H9 (cell line): Measurements from ENCODE around the gene COL4A6. TPM values are rescaled to one million over a fixed set of nuclear protein-coding genes. Genes with fewer than 3 reads are reported as not detected.

Experiments
- DNase-seq: peaks from one replicate; pipeline ENCODE4 v3.0.0-alpha.2; 2017
- H2AFZ ChIP-seq: one replicate; pipeline ENCODE4 v1.6.1; 2013; ENCODE audit warnings: mild to moderate bottlenecking, low read length, control low read depth, moderate library complexity
- H2AK5ac ChIP-seq: 2 replicates; pipeline ENCODE4 v1.6.1; 2013; ENCODE audit warnings: low read length, control low read depth, mixed read lengths; ENCODE audit not compliant: insufficient read length
- H2BK120ac ChIP-seq: one replicate; pipeline ENCODE4 v1.6.1; 2013; ENCODE audit warnings: low read depth, mild to moderate bottlenecking, low read length, control low read depth, inconsistent platforms; ENCODE audit not compliant: poor library complexity, severe bottlenecking
- H2BK12ac ChIP-seq: 2 replicates; pipeline ENCODE4 v1.6.1; 2013; ENCODE audit warnings: low read length, control low read depth, mixed read lengths, low read depth; ENCODE audit not compliant: insufficient read length
- H2BK15ac ChIP-seq: 2 replicates; pipeline ENCODE4 v1.6.1; 2013; ENCODE audit warnings: low read depth, low read length, control low read depth
- H2BK20ac ChIP-seq: one replicate; pipeline ENCODE4 v1.6.1; 2013; ENCODE audit warnings: low read depth, mild to moderate bottlenecking, low read length, control low read depth, inconsistent platforms; ENCODE audit not compliant: poor library complexity, severe bottlenecking
- H2BK5ac ChIP-seq: 2 replicates; pipeline ENCODE4 v1.6.1; 2013; ENCODE audit warnings: low read length, control low read depth, mixed read lengths; ENCODE audit not compliant: insufficient read length
- H3K14ac ChIP-seq: 2 replicates; pipeline ENCODE4 v1.6.1; 2013; ENCODE audit warnings: low read length, control low read depth; ENCODE audit not compliant: insufficient read depth
- H3K18ac ChIP-seq: 2 replicates; pipeline ENCODE4 v1.6.1; 2013; ENCODE audit warnings: low read depth, mild to moderate bottlenecking, mixed read lengths, low read length, control low read depth; ENCODE audit not compliant: insufficient read length
- H3K23ac ChIP-seq: 2 replicates; pipeline ENCODE4 v1.6.1; 2013; ENCODE audit warnings: low read length, control low read depth, mixed read lengths, low read depth; ENCODE audit not compliant: insufficient read length
- H3K23me2 ChIP-seq: 2 replicates; pipeline ENCODE4 v1.6.1; 2013; ENCODE audit warnings: low read depth, mild to moderate bottlenecking, mixed read lengths, low read length, control low read depth; ENCODE audit not compliant: insufficient read length, poor library complexity, severe bottlenecking
- H3K27ac ChIP-seq: 2 replicates; pipeline ENCODE4 v1.5.1; 2013; ENCODE audit warnings: low read length, control low read depth, mixed read lengths, low read depth; ENCODE audit not compliant: insufficient read length
- H3K27me3 ChIP-seq: 2 replicates; pipeline ENCODE4 v1.6.1; 2013; ENCODE audit warnings: low read length, control low read depth, inconsistent platforms; ENCODE audit not compliant: insufficient read depth
- H3K4ac ChIP-seq: 2 replicates; pipeline ENCODE4 v1.6.1; 2013; ENCODE audit warnings: low read depth, mild to moderate bottlenecking, control low read depth, inconsistent platforms, low read length, moderate library complexity
- H3K4me1 ChIP-seq: 2 replicates; pipeline ENCODE4 v1.6.1; 2013; ENCODE audit warnings: low read length, control low read depth, inconsistent platforms; ENCODE audit not compliant: insufficient read depth
- H3K4me2 ChIP-seq: 2 replicates; pipeline ENCODE4 v1.6.1; 2013; ENCODE audit warnings: low read length, control low read depth, mixed read lengths; ENCODE audit not compliant: insufficient read length, insufficient read depth
- H3K56ac ChIP-seq: 2 replicates; pipeline ENCODE4 v1.6.1; 2013; ENCODE audit warnings: low read depth, mild to moderate bottlenecking, mixed read lengths, low read length, control low read depth; ENCODE audit not compliant: insufficient read length
- H3K79me1 ChIP-seq: 2 replicates; pipeline ENCODE4 v1.6.1; 2013; ENCODE audit warnings: low read depth, mild to moderate bottlenecking, moderate library complexity, low read length, control low read depth, inconsistent platforms; ENCODE audit not compliant: insufficient read depth, poor library complexity, severe bottlenecking
- H3K79me2 ChIP-seq: 2 replicates; pipeline ENCODE4 v1.6.1; 2013; ENCODE audit warnings: low read length, control low read depth, inconsistent platforms; ENCODE audit not compliant: insufficient read depth
- H3K9ac ChIP-seq: 2 replicates; pipeline ENCODE4 v1.6.1; 2013; ENCODE audit warnings: low read length, control low read depth, mixed read lengths; ENCODE audit not compliant: insufficient read length; ENCODE audit errors: extremely low read depth
- H3K9me3 ChIP-seq: one replicate; pipeline ENCODE4 v1.6.1; 2013; ENCODE audit warnings: low read depth, low read length, inconsistent platforms; ENCODE audit not compliant: control insufficient read depth
- H3T11ph ChIP-seq: one replicate; pipeline ENCODE4 v1.6.1; 2013; ENCODE audit warnings: mild to moderate bottlenecking, low read length, control low read depth, inconsistent platforms
- H4K20me1 ChIP-seq: one replicate; pipeline ENCODE4 v1.6.1; 2013; ENCODE audit not compliant: control insufficient read depth, insufficient read length, insufficient read depth
- H4K5ac ChIP-seq: 2 replicates; pipeline ENCODE4 v1.6.1; 2013; ENCODE audit warnings: low read depth, mild to moderate bottlenecking, mixed read lengths, low read length, control low read depth; ENCODE audit not compliant: insufficient read length
- H4K8ac ChIP-seq: replicated peaks from 2 replicates; pipeline ENCODE4 v1.6.1; 2013; ENCODE audit warnings: low read length, control low read depth, mixed read lengths, low read depth; ENCODE audit not compliant: insufficient read length
- H4K91ac ChIP-seq: 2 replicates; pipeline ENCODE4 v1.6.1; 2013; ENCODE audit warnings: low read depth, mild to moderate bottlenecking, moderate library complexity, mixed read lengths, low read length, control low read depth; ENCODE audit not compliant: insufficient read length
- H3K27ac Mint-ChIP-seq, 3 experiments: 2 replicates in 2 of 3; 3 replicates in 1 of 3; pipeline ENCODE4 v1.8.0; 2020 to 2021; ENCODE audit warnings: mixed read lengths in 3 of 3, mild to moderate bottlenecking in 1 of 3, moderate library complexity in 1 of 3
- H3K27me3 Mint-ChIP-seq: 2 replicates; pipeline ENCODE4 v1.8.0; 2021; ENCODE audit warnings: low read depth, mild to moderate bottlenecking, moderate library complexity, mixed read lengths
- H3K36me3 Mint-ChIP-seq, 3 experiments: 2 replicates in 2 of 3; 3 replicates in 1 of 3; pipeline ENCODE4 v1.8.0; 2020 to 2021; ENCODE audit warnings: low read depth in 3 of 3, mixed read lengths in 3 of 3; ENCODE audit not compliant: insufficient read depth in 1 of 3
- H3K4me1 Mint-ChIP-seq, 2 experiments: 2 replicates each; pipeline ENCODE4 v1.8.0; 2020; ENCODE audit warnings: mixed read lengths in 2 of 2
- H3K4me3 Mint-ChIP-seq, 2 experiments: 2 replicates in 1 of 2; 3 replicates in 1 of 2; pipeline ENCODE4 v1.8.0; 2020 to 2021; ENCODE audit warnings: mild to moderate bottlenecking in 2 of 2, mixed read lengths in 2 of 2, moderate library complexity in 1 of 2
- H3K9me3 Mint-ChIP-seq, 2 experiments: 2 replicates in 1 of 2; 3 replicates in 1 of 2; pipeline ENCODE4 v1.8.0; 2020; ENCODE audit warnings: mild to moderate bottlenecking in 2 of 2, mixed read lengths in 2 of 2, moderate library complexity in 1 of 2
- CTCF ChIP-seq: fragments of 200-600 bp; sonication (generic); conservative IDR thresholded peaks from 3 replicates; pipeline ENCODE4 v1.8.0; 2021; ENCODE audit warnings: antibody characterized with exemption, mild to moderate bottlenecking
- WGBS: extraction: QIAGEN DNeasy Blood & Tissue Kit; methylation state at CpG from one replicate; pipeline ENCODE4 v1.1.7; 2013; ENCODE audit warnings: missing lambda C conversion rate, low lambda C conversion rate, mixed read lengths; ENCODE audit not compliant: insufficient read length; ENCODE audit errors: extremely low coverage; 5-methylcytosine and 5-hydroxymethylcytosine counted together
- total RNA-seq: library from RNA; stranded (reverse); gene quantifications from 2 replicates; pipeline ENCODE4 v1.2.1, GENCODE V29; 2021

The COL4A6 gene
- total RNA-seq, 1 experiment from 2014 or later = 16.7 TPM

GRCh38 chrX:108464604-108465003 lies 26.4 kb upstream of the COL4A6 start:
- Histone ChIP-seq H3K79me2 (no peaks in the 10 kb centered on the region; the same call in 1 of the 2 replicates), H3K4ac (no peak overlapping the region), H2BK5ac (no peak overlapping the region), H4K20me1 (no peaks in the 10 kb centered on the region), H2BK12ac (no peak overlapping the region), H3K23ac (no peak overlapping the region), H3K56ac (no peak overlapping the region), H4K5ac (no peak overlapping the region), H3K14ac (no peak overlapping the region), H2BK15ac (no peak overlapping the region), H3K27ac (no peak overlapping the region), H4K8ac (no peak overlapping the region), H2BK20ac (no peak overlapping the region), H3K23me2 (no peaks in the 10 kb centered on the region), H4K91ac (no peak overlapping the region), H3K9ac (no peak overlapping the region), H3K18ac (no peak overlapping the region), H3K4me1 (no peaks in the 10 kb centered on the region; the same call in 1 of the 2 replicates), H2BK120ac (no peak overlapping the region), H2AFZ (no peak overlapping the region), H3K27me3 (no peaks in the 10 kb centered on the region), H3K9me3 (no peaks in the 10 kb centered on the region), H2AK5ac (no peak overlapping the region), H3K79me1 (no peaks in the 10 kb centered on the region), H3K4me2 (no peak overlapping the region), H3T11ph (no peak overlapping the region)
- Mint-ChIP-seq H3K4me1 (peaks cover 5% of the 10 kb centered on the region in 2 experiments; a peak in 3 of 4 replicates), H3K27ac (peak overlapping the region in 1 of 3 experiments; percentile 70; a peak in 1 of 7 replicates), H3K27me3 (no peaks in the 10 kb centered on the region), H3K36me3 (peaks cover under 1 to 3% (median under 1%) of the 10 kb centered on the region in 3 experiments; a peak in 1 of 7 replicates), H3K4me3 (no peak overlapping the region), H3K9me3 (peaks cover 0 to under 1% of the 10 kb centered on the region in 2 experiments; a peak in 1 of 5 replicates)
- WGBS = no CpG with 5 or more reads among the region's 3 CpGs
- no peak for TF ChIP-seq CTCF
- no peak for DNase-seq
